Stomach (tissue), 4 donors: ENCODE results near the gene EVX1.

Experiments used
- CTCF ChIP-seq, 7 experiments: fragments of 450-650 bp in 4 of 7; fragments of 200-600 bp in 3 of 7; sonication (generic) in 3 of 7; IDR thresholded peaks; one replicate each; pipeline ENCODE4 v1.5.1; 2016 to 2019; ENCODE audit warnings: antibody characterized with exemption in 7 of 7, control low read depth in 2 of 7, mild to moderate bottlenecking in 1 of 7
- EP300 ChIP-seq: sonication (generic); formaldehyde crosslinking; IDR thresholded peaks from one replicate; pipeline ENCODE4 v1.6.1; 2017; ENCODE audit warnings: antibody characterized with exemption
- POLR2A ChIP-seq, 4 donors: fragments of 450-650 bp; IDR thresholded peaks; one replicate each; pipeline ENCODE4 v1.6.1; 2016; ENCODE audit warnings: antibody characterized with exemption in 4 of 4, control low read depth in 2 of 4, mild to moderate bottlenecking in 1 of 4, moderate library complexity in 1 of 4
- POLR2AphosphoS5 ChIP-seq, 3 donors: sonication (generic); formaldehyde crosslinking; IDR thresholded peaks; one replicate each; pipeline ENCODE4 v1.6.1; 2016; ENCODE audit warnings: antibody characterized with exemption in 3 of 3

DNA sequence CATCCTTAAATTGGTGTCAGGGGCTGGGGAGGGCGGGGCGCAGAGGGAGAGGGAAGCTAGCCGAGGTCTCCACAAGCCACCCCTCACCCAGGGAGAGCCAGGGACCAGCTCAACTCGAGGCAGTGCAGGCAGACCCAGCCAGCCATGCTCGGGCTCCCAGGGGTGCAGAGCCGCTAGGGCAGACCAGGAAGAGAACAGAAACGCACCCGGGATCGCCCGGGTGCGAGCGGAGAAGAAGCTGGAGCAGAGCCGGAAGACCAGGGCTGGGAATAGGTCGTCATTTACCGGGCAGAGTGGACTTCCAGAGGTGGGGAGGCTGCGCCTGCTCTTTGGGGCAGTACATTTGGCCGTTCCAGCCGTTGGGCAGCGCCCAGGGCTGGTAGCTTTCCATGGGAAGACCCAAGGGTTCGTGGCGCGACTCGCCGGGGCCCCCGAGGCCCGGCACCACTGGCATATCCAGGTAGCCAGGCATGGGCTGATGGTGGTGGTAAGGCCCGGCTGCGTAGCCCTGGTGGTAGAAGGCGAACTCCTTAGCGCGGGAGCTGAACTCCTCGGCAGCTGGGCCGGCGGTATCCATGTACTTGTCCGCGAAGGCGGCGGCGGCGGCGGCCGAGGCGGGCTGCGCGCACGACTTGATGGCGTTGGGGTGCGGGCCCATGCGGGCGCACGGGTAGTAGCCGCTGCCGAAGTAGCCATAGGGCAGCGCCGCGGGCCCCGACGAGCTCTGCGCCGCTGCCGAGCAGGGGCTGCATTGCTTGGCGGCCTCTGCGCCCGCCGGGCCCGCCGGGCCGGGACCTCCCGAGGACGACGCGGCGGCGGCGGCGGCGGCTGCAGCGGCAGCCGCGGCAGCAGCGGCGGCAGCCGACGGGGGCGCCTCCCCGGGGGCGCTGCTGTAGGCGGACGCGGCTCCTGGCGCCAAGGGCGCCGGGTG, 43.5 kb upstream of the EVX1 start:
- TF ChIP-seq CTCF (IDR thresholded peaks at IDR 0.05), result no peak
- TF ChIP-seq POLR2AphosphoS5 (IDR thresholded peaks at IDR 0.05), result no peak
- no peak for TF ChIP-seq POLR2A (IDR thresholded peaks at IDR 0.05)
- TF ChIP-seq EP300, result no peak
